ENCODE results near the gene HNF4A. TPM values are rescaled to one million over a fixed set of nuclear protein-coding genes. Genes with fewer than 3 reads are reported as not detected.
"Not testable (repeated sequence)": the region's sequence is repeated elsewhere in the genome, so short reads cannot be mapped to it uniquely, and the experiment has no call there.

HNF4A gene
- polyA plus RNA-seq, 1 donor: 0.04 TPM

GRCh38 chr20:44345941-44346340, 9.6 kb upstream of the HNF4A start:
- DNase-seq: not testable (repeated sequence)

GRCh38 chr20:44348168-44348659, 7.3 kb upstream of the HNF4A start:
- no peak for DNase-seq

GRCh38 chr20:44349349-44349748, 6.2 kb upstream of the HNF4A start:
- no peak for DNase-seq

- no peak for DNase-seq
Measured at GRCh38 chr20:44350567-44350966, 4.9 kb upstream of the HNF4A start.

GRCh38 chr20:44354979-44355497, 461 bp upstream of the HNF4A start:
- no peak for DNase-seq

GRCh38 chr20:44356353-44356723, 839 bp downstream of the HNF4A start:
- DNase-seq: no peak

- DNase-seq: no peak
Measured at GRCh38 chr20:44357020-44357419, 1.5 kb downstream of the HNF4A start.

- no peak for DNase-seq
Measured at GRCh38 chr20:44357555-44358125, 2.1 kb downstream of the HNF4A start.

- DNase-seq: no peak
Measured at GRCh38 chr20:44358776-44359175, 3.3 kb downstream of the HNF4A start.

GRCh38 chr20:44360221-44360620, 4.7 kb downstream of the HNF4A start:
- no peak for DNase-seq

- no peak for DNase-seq
Measured at GRCh38 chr20:44361021-44361420, 5.5 kb downstream of the HNF4A start.

- no peak for DNase-seq
Measured at GRCh38 chr20:44362466-44362940, 7.0 kb downstream of the HNF4A start.

GRCh38 chr20:44364068-44364467, 8.6 kb downstream of the HNF4A start:
- DNase-seq: no peak

GRCh38 chr20:44364780-44365179, 9.3 kb downstream of the HNF4A start:
- DNase-seq: no peak

- DNase-seq: no peak
Measured at GRCh38 chr20:44367746-44368145, 12.2 kb downstream of the HNF4A start.

- DNase-seq: no peak
Measured at GRCh38 chr20:44370639-44371218, 15.2 kb downstream of the HNF4A start.

GRCh38 chr20:44382641-44383040, 27.1 kb downstream of the HNF4A start:
- no peak for DNase-seq

- peak; percentile 40 for DNase-seq
Measured at GRCh38 chr20:44384423-44385027, 29.0 kb downstream of the HNF4A start.

GRCh38 chr20:44388466-44389023, 33.0 kb downstream of the HNF4A start:
- DNase-seq: peak; percentile 15

- DNase-seq: no peak
Measured at GRCh38 chr20:44389871-44390270, 34.4 kb downstream of the HNF4A start.

- DNase-seq: no peak
Measured at GRCh38 chr20:44390280-44390679, 34.8 kb downstream of the HNF4A start.

- no peak for DNase-seq
Measured at GRCh38 chr20:44392088-44392775, 36.7 kb downstream of the HNF4A start.

Measured in hindlimb muscle (tissue), 1 donor.